Endothelial cell of umbilical vein (primary cell): Measurements from ENCODE around the gene KCNH8.

Experiments used
- GATA2 ChIP-seq: IDR thresholded peaks from 2 replicates; pipeline ENCODE4 v1.7.0; 2011; ENCODE audit warnings: low read depth, mild to moderate bottlenecking, moderate library complexity, mixed read lengths, low read length; ENCODE audit not compliant: insufficient read length, insufficient read depth
- POLR2AphosphoS5 ChIP-seq: IDR thresholded peaks from 2 replicates; pipeline ENCODE4 v1.6.1; 2012; ENCODE audit warnings: low read depth, mild to moderate bottlenecking, control low read depth, low read length, moderate library complexity; ENCODE audit not compliant: insufficient read depth
- TF ChIP-seq, protein P1 (sequence below), 2 donors: IDR thresholded peaks; 1 replicate in 1 of 2; 2 replicates in 1 of 2; pipeline ENCODE4 v1.5.1; 2011; ENCODE audit warnings: low read length in 2 of 2, mild to moderate bottlenecking in 2 of 2, moderate library complexity in 2 of 2, control low read depth in 1 of 2, inconsistent platforms in 1 of 2, low read depth in 1 of 2; ENCODE audit not compliant: insufficient read depth in 1 of 2; ENCODE audit errors: extremely low read depth in 1 of 2

DNA sequence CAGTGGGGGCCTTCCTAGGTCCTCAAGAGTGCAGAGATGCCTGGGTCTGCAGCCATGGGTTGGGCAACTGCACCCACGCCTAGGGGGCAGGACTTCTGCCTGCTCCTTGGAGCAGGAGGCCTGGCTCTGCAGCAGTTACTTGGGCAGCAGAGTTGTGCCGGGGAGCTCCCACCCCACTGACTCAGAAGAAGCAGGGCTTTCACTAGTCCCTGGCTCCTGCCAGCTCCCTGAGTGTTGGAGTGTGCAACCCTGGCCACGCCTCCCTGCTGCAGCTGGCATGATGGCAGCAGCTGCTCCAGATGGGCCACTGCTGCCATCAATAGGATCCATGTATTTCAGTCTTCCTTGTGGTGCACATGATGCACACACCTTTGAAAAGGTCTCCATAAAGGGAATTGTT, 40.6 kb upstream of the KCNH8 start:
- TF ChIP-seq, protein P1, sequence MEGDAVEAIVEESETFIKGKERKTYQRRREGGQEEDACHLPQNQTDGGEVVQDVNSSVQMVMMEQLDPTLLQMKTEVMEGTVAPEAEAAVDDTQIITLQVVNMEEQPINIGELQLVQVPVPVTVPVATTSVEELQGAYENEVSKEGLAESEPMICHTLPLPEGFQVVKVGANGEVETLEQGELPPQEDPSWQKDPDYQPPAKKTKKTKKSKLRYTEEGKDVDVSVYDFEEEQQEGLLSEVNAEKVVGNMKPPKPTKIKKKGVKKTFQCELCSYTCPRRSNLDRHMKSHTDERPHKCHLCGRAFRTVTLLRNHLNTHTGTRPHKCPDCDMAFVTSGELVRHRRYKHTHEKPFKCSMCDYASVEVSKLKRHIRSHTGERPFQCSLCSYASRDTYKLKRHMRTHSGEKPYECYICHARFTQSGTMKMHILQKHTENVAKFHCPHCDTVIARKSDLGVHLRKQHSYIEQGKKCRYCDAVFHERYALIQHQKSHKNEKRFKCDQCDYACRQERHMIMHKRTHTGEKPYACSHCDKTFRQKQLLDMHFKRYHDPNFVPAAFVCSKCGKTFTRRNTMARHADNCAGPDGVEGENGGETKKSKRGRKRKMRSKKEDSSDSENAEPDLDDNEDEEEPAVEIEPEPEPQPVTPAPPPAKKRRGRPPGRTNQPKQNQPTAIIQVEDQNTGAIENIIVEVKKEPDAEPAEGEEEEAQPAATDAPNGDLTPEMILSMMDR (IDR thresholded peaks at IDR 0.05; ENCODE audit: extremely low read depth in 1 of 2, insufficient read depth in 1 of 2, low read depth in 1 of 2, low read length in 2 of 2), result no peak
- TF ChIP-seq GATA2 (no peak), POLR2AphosphoS5 (no peak)
